Measurements from ENCODE around the gene USP40.

DNA sequence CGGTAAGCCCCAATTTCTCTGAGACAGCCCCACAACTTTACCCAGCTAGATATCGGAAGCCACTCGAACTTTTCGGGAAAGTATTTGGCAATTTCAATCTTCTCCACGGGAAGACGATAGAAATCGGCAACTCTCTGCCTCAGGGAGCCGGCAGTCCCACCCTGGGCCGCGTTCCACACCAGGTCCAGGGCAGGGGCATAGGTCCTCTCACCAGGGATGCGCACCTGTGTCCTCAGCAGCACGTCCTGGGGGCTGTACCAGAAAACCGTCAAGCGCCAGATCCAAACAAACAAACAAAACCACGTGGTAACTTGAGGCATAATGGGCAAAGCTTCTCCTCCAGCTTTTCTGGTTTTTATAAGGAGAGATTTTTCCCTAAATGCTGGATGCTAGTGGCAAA, 80.9 kb downstream of the USP40 start:
- TF ChIP-seq, protein P1, sequence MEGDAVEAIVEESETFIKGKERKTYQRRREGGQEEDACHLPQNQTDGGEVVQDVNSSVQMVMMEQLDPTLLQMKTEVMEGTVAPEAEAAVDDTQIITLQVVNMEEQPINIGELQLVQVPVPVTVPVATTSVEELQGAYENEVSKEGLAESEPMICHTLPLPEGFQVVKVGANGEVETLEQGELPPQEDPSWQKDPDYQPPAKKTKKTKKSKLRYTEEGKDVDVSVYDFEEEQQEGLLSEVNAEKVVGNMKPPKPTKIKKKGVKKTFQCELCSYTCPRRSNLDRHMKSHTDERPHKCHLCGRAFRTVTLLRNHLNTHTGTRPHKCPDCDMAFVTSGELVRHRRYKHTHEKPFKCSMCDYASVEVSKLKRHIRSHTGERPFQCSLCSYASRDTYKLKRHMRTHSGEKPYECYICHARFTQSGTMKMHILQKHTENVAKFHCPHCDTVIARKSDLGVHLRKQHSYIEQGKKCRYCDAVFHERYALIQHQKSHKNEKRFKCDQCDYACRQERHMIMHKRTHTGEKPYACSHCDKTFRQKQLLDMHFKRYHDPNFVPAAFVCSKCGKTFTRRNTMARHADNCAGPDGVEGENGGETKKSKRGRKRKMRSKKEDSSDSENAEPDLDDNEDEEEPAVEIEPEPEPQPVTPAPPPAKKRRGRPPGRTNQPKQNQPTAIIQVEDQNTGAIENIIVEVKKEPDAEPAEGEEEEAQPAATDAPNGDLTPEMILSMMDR (conservative IDR thresholded peaks at IDR 0.05; ENCODE audit: low read length), result no peak
- TF ChIP-seq EZH2phosphoT487 (IDR thresholded peaks at IDR 0.05; ENCODE audit: borderline replicate concordance, low read depth, low read length), result no peak
